Measurements from ENCODE around the gene DLST. TPM values are rescaled to one million over a fixed set of nuclear protein-coding genes. Genes with fewer than 3 reads are reported as not detected.
A peak's percentile ranks its signal among the peaks of the same experiment; 100 is the strongest.

The DLST gene
- total RNA-seq: 82.7 TPM
- long read RNA-seq, partial matches to known transcripts: 2 of 5 reads
- long read RNA-seq, other reads (novel, unspliced or antisense): 3 of 5 reads

DNA sequence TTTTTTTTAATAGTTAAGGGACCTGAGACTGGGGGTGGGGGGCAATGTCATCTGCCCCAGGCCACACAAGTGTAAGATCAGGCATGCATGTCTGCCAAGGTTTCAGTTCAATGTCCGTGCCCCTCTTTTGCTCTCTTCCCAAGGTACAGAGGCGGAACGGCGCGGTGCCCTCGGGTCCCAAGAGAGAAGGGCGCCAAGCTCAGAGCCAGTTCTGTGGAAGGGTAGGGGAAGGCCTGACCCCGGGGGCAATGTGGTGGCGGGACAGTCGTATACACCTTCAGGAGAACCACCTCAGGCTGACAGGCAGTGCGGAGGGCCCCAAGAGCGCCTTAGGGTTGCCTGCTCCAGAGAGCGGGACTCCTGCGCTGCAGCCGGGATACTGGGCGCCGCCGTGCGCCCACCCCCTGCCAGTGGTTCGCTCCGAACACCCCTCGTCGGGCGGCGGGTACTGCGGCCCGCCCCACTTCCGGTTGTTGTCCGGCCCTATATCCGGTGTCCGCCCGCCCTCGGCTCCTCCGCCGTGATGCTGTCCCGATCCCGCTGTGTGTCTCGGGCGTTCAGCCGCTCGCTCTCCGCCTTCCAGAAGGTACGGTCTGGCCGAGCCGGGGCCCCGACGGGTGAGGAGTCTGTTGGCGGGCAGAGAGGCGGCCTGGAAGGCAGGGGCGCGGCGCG lies at the start of gene DLST:
DLST (plus strand) TSS at position 486 of the 672 bp plus-strand sequence; CDS start at position 524, 38 bp downstream.
- Histone ChIP-seq H3K27me3 (ENCODE audit: low read depth) (no peaks in the 10 kb centered on the region), H3K4me3 (peak within 1 kb of the TSS; percentile 95), H3K4me1 (peaks cover 49% of the 10 kb centered on the region), H3K27ac (peak within 1 kb of the TSS; percentile 95), H3K9me3 (no peaks in the 10 kb centered on the region), H3K36me3 (peaks cover 22% of the 10 kb centered on the region)
- intact Hi-C loops (cut with DNase I): no loop called here
- ATAC-seq (peak; percentile 99), DNase-seq (peak; percentile 91)
- TF ChIP-seq, protein P1, sequence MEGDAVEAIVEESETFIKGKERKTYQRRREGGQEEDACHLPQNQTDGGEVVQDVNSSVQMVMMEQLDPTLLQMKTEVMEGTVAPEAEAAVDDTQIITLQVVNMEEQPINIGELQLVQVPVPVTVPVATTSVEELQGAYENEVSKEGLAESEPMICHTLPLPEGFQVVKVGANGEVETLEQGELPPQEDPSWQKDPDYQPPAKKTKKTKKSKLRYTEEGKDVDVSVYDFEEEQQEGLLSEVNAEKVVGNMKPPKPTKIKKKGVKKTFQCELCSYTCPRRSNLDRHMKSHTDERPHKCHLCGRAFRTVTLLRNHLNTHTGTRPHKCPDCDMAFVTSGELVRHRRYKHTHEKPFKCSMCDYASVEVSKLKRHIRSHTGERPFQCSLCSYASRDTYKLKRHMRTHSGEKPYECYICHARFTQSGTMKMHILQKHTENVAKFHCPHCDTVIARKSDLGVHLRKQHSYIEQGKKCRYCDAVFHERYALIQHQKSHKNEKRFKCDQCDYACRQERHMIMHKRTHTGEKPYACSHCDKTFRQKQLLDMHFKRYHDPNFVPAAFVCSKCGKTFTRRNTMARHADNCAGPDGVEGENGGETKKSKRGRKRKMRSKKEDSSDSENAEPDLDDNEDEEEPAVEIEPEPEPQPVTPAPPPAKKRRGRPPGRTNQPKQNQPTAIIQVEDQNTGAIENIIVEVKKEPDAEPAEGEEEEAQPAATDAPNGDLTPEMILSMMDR (IDR thresholded peaks at IDR 0.05): no peak

DNA sequence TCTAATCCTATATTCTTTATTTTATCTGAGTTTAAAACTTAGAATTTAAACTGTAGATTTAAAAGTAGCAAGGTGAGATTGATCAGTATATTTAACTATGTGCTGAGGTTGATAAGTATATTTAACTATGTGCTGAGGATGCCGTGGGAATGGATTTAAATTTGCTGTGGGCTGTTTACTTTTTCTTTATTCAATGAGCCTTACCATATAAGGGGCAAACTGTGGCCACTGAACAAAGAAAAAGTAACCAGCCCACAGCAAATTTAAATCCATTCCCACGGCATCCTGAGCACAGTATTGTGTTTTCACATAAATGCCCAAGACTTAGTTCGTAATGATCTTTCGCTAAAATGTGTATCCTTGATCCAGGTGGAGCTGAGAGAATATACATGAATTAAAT lies 48.9 kb upstream of the DLST start:
- Histone ChIP-seq H3K27ac (no peak overlapping the region), H3K9me3 (no peaks in the 10 kb centered on the region), H3K4me3 (no peak overlapping the region), H3K36me3 (peaks cover 52% of the 10 kb centered on the region), H3K27me3 (ENCODE audit: low read depth) (no peaks in the 10 kb centered on the region), H3K4me1 (peaks cover 11% of the 10 kb centered on the region)
- TF ChIP-seq, protein P1 (IDR thresholded peaks at IDR 0.05): no peak
- ATAC-seq: no peak
- intact Hi-C loops (cut with DNase I): no loop called here
- DNase-seq: no peak

DNA sequence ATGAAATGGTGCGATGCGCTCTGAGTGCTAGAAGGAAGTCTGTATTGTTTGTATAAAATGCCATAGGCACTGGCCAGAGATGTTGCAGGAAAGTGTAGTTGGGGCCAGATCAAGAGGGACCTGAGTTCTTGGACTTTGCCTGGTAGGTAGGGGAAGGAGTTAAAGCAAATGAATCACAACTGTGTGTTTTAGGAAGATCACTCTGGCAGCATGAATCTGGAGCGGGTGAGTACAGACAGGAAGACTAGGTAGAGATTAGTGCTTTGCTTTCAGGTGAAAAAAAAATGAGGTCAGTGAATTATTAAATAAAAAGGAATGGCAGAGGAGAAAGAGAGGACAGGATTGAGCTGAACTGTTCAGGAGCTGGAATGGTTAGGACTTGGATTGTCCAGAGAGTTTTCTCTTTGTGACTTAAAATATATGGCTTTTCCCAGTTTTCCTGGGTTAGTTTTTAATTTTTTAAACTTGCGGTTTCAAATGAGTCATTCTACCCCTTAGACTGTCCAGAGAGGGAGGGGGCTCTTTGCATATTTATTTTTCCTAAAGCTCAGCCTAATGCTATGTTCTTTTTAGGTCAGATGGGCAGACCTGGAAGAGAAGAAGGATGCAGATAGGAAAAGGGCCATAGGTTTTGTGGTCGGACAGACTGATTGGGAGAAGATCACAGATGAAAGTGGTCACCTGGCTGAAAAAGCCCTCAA lies 46.9 kb upstream of the DLST start:
- no peaks in the 10 kb centered on the region for H3K9me3 ChIP-seq
- no peak overlapping the region for H3K27ac ChIP-seq
- peaks cover 17% of the 10 kb centered on the region for H3K4me1 ChIP-seq
- ATAC-seq (no peak), DNase-seq (no peak)
- H3K27me3 ChIP-seq (ENCODE audit: low read depth): no peaks in the 10 kb centered on the region
- H3K4me3 ChIP-seq: no peak overlapping the region
- TF ChIP-seq, protein P1 (IDR thresholded peaks at IDR 0.05): no peak
- peaks cover 35% of the 10 kb centered on the region for H3K36me3 ChIP-seq
- intact Hi-C loops (cut with DNase I): no loop called here

DNA sequence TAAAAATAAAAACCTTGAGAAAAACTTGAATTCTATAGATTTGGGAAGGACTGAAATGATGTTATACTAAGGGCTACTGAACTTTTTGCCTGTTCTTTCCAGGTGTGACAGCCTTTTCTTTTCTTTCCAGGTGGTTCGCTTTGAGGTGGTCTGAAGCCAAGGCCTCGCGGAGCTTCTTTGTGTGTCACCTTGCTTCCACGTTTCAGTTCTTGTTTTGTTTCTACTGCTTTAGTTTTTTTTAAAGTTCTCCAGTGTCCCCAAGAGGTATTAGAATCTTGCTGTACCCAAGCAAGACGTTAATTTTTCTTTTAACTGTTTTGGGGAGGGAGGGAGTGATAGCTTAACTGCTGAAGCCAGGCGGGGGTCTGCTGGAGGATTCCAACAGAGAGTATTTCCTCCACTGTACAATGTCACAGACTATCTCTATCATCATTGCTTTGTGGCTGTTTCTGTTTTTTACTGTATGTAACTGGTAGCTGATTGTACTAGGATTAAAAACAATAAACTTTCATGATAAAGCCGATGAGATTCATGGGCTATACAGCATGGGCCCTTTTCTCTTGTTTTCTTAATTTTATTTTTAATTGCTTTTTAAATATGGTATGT lies 46.0 kb upstream of the DLST start:
- TF ChIP-seq, protein P1 (IDR thresholded peaks at IDR 0.05): no peak
- Histone ChIP-seq H3K27me3 (ENCODE audit: low read depth) (no peaks in the 10 kb centered on the region), H3K4me3 (no peak overlapping the region), H3K36me3 (peaks cover 30% of the 10 kb centered on the region), H3K27ac (no peak overlapping the region), H3K9me3 (no peaks in the 10 kb centered on the region), H3K4me1 (peaks cover 17% of the 10 kb centered on the region)
- intact Hi-C loops (cut with DNase I): no loop called here
- no peak for DNase-seq
- ATAC-seq: no peak

DNA sequence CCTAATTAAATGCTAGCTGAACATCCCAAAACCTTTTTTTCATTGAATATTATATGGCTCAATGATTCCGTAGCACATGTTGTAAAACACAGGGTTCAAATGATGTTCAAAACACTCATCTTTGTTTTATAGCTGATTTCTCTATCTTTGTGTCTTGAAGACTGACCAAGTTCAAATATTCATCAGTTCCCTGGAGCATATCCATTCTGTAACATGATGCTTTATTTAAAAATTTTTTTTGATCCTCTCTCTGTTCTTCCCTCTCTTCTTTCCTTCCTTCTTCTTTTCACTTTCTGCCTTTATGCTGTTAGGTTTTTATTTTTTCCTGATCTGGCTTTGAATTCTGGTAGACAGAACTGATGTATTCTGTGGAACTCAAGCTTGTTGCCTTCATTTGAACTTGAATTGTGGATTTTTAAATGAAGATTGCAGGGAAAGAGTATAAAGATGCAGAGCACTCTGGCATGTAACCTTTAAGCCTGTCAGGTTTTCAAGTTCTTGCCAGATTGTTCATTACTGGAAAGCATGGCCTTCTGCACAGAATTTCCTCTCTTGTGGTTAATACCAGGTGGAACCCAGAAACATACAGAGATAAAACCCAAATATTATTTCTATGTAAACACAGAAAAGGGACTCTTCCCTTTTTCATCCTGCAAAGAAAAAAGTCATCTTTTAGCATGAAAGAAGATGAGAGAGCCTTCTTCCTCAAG lies 45.3 kb upstream of the DLST start:
- ATAC-seq (no peak), DNase-seq (no peak)
- Histone ChIP-seq H3K27ac (no peak overlapping the region), H3K9me3 (no peaks in the 10 kb centered on the region), H3K4me1 (peaks cover 17% of the 10 kb centered on the region), H3K27me3 (ENCODE audit: low read depth) (no peaks in the 10 kb centered on the region), H3K36me3 (peaks cover 29% of the 10 kb centered on the region), H3K4me3 (no peak overlapping the region)
- TF ChIP-seq, protein P1 (IDR thresholded peaks at IDR 0.05): no peak
- intact Hi-C loops (cut with DNase I): no loop called here

Data from lower lobe of right lung (tissue), 2 donors.